IMR-90 (cell line): ENCODE measurements around the gene TMTC1. TPM values are rescaled to one million over a fixed set of nuclear protein-coding genes. Genes with fewer than 3 reads are reported as not detected.
A peak's percentile ranks its signal among the peaks of the same experiment; 100 is the strongest.

Experiments used
- ATAC-seq: fragments of 200-7000 bp; cut with Tn5 transposase; 2 replicates; pipeline ENCODE4 v1.9.1; 2020; ENCODE audit warnings: low read depth, mild to moderate bottlenecking, moderate library complexity
- BruUV-seq: library from RNA; stranded (reverse); fragments of 400-500 nt; replicated peaks from 2 replicates; lab custom pipeline; 2021; lab: Mats Ljungman, UMichigan
- CTCF ChIA-PET: fragments of 300-600 bp; formaldehyde crosslinking; extraction: SDS; loops from one replicate; lab custom pipeline; 2021; ENCODE audit warnings: antibody characterized with exemption; lab: Yijun Ruan, JAX
- POLR2A ChIA-PET: fragments of 300-600 bp; sonication (Branson Sonifier 250); formaldehyde crosslinking; loops from one replicate; lab custom pipeline; 2022; ENCODE audit warnings: antibody characterized with exemption; ENCODE audit not compliant: unreplicated experiment; lab: Charles Lee
- DNase-seq: peaks from one replicate; pipeline ENCODE4 v3.0.0; 2013
- H2AFZ ChIP-seq: replicated peaks from 2 replicates; pipeline ENCODE3; 2013; ENCODE audit warnings: low read length, mild to moderate bottlenecking; ENCODE audit not compliant: poor library complexity
- H2AK5ac ChIP-seq: 2 replicates; pipeline ENCODE4 v1.6.1; 2013; ENCODE audit warnings: low read depth, low read length, inconsistent platforms
- H2AK9ac ChIP-seq: replicated peaks from 2 replicates; pipeline ENCODE3; 2013; ENCODE audit warnings: mild to moderate bottlenecking, low read depth, low read length, moderate library complexity; ENCODE audit not compliant: poor library complexity
- H2BK120ac ChIP-seq: 2 replicates; pipeline ENCODE4 v1.6.1; 2013; ENCODE audit warnings: low read depth, low read length, inconsistent platforms
- H2BK15ac ChIP-seq: 3 replicates; pipeline ENCODE4 v1.6.1; 2013; ENCODE audit warnings: low read depth, low read length, inconsistent platforms
- H2BK20ac ChIP-seq: 2 replicates; pipeline ENCODE4 v1.6.1; 2013; ENCODE audit warnings: low read depth, mild to moderate bottlenecking, inconsistent platforms, low read length, moderate library complexity
- H2BK5ac ChIP-seq: 2 replicates; pipeline ENCODE4 v1.6.1; 2013; ENCODE audit warnings: mild to moderate bottlenecking, low read depth, low read length, inconsistent platforms; ENCODE audit not compliant: poor library complexity, severe bottlenecking
- H3K14ac ChIP-seq: replicated peaks from 2 replicates; pipeline ENCODE4 v1.6.1; 2013; ENCODE audit warnings: low read depth, low read length, inconsistent platforms
- H3K18ac ChIP-seq: 2 replicates; pipeline ENCODE4 v1.6.1; 2013; ENCODE audit warnings: low read depth, low read length, control low read depth
- H3K23ac ChIP-seq: 2 replicates; pipeline ENCODE4 v1.6.1; 2013; ENCODE audit warnings: low read depth, low read length, inconsistent platforms
- H3K27ac ChIP-seq: 2 replicates; pipeline ENCODE4 v1.5.1; 2013; ENCODE audit warnings: mild to moderate bottlenecking, control low read depth, low read length; ENCODE audit not compliant: insufficient read depth
- H3K27me3 ChIP-seq: 2 replicates; pipeline ENCODE4 v1.6.1; 2013; ENCODE audit warnings: low read length; ENCODE audit not compliant: control insufficient read depth, insufficient read depth
- H3K36me3 ChIP-seq: 2 replicates; pipeline ENCODE4 v1.6.1; 2013; ENCODE audit warnings: low read length, mixed read lengths; ENCODE audit not compliant: control insufficient read depth, insufficient read depth
- H3K4ac ChIP-seq: 2 replicates; pipeline ENCODE4 v1.6.1; 2013; ENCODE audit warnings: low read depth, low read length, inconsistent platforms
- H3K4me1 ChIP-seq: 2 replicates; pipeline ENCODE4 v1.6.1; 2013; ENCODE audit warnings: low read length, mixed read lengths; ENCODE audit not compliant: control insufficient read depth, insufficient read depth
- H3K4me2 ChIP-seq: 2 replicates; pipeline ENCODE4 v1.6.1; 2013; ENCODE audit warnings: low read depth, mild to moderate bottlenecking, control low read depth, low read length, moderate library complexity
- H3K4me3 ChIP-seq: 2 replicates; pipeline ENCODE4 v1.5.1; 2013; ENCODE audit warnings: low read depth, mild to moderate bottlenecking, control low read depth, low read length, moderate library complexity; ENCODE audit not compliant: insufficient read depth
- H3K56ac ChIP-seq: 2 replicates; pipeline ENCODE4 v1.6.1; 2013; ENCODE audit warnings: low read length, inconsistent platforms; ENCODE audit not compliant: insufficient read depth; ENCODE audit errors: extremely low read depth
- H3K79me1 ChIP-seq, 2 experiments: 2 replicates each; pipeline ENCODE4 v1.6.1; 2013; ENCODE audit warnings: low read length in 2 of 2, inconsistent platforms in 1 of 2, low read depth in 1 of 2
- H3K9ac ChIP-seq: 2 replicates; pipeline ENCODE4 v1.6.1; 2013; ENCODE audit warnings: low read depth, low read length, control low read depth
- H3K9me1 ChIP-seq: 2 replicates; pipeline ENCODE4 v1.6.1; 2013; ENCODE audit warnings: low read length, inconsistent platforms; ENCODE audit not compliant: insufficient read depth
- H3K9me3 ChIP-seq: 2 replicates; pipeline ENCODE4 v1.6.1; 2013; ENCODE audit warnings: low read length; ENCODE audit not compliant: control insufficient read depth, insufficient read depth
- H4K20me1 ChIP-seq: 2 replicates; pipeline ENCODE4 v1.6.1; 2013; ENCODE audit warnings: low read length, inconsistent platforms; ENCODE audit not compliant: insufficient read depth
- H4K5ac ChIP-seq: 2 replicates; pipeline ENCODE4 v1.6.1; 2013; ENCODE audit warnings: mild to moderate bottlenecking, low read depth, low read length, control low read depth
- H4K8ac ChIP-seq, 2 experiments: 2 replicates each; pipeline ENCODE4 v1.6.1; 2013; ENCODE audit warnings: low read depth in 2 of 2, low read length in 2 of 2, control low read depth in 1 of 2, inconsistent platforms in 1 of 2
- H4K91ac ChIP-seq: 2 replicates; pipeline ENCODE4 v1.6.1; 2013; ENCODE audit warnings: low read depth, low read length, inconsistent platforms; ENCODE audit not compliant: insufficient read depth
- CEBPB ChIP-seq: IDR thresholded peaks from 2 replicates; pipeline ENCODE4 v1.6.1; 2012; ENCODE audit warnings: low read depth, low read length, improper control_type of control experiment
- MAFK ChIP-seq: IDR thresholded peaks from 2 replicates; pipeline ENCODE4 v1.6.1; 2012; ENCODE audit warnings: low read depth, low read length, improper control_type of control experiment
- MAZ ChIP-seq: IDR thresholded peaks from 2 replicates; pipeline ENCODE4 v1.6.1; 2012; ENCODE audit warnings: low read depth, mild to moderate bottlenecking, low read length, improper control_type of control experiment, moderate library complexity, borderline replicate concordance
- MXI1 ChIP-seq: IDR thresholded peaks from 2 replicates; pipeline ENCODE4 v1.6.1; 2012; ENCODE audit warnings: low read depth, mild to moderate bottlenecking, low read length, moderate library complexity, borderline replicate concordance
- NFE2L2 ChIP-seq: fragments of 150-350 bp; IDR thresholded peaks from 2 replicates; pipeline ENCODE4 v1.6.1; 2016; ENCODE audit warnings: low read depth, mild to moderate bottlenecking, low read length
- POLR2A ChIP-seq: IDR thresholded peaks from 2 replicates; pipeline ENCODE4 v1.6.1; 2012; ENCODE audit warnings: mild to moderate bottlenecking, low read depth, low read length
- RFX5 ChIP-seq: IDR thresholded peaks from 2 replicates; pipeline ENCODE4 v1.8.0; 2012; ENCODE audit warnings: low read depth, mild to moderate bottlenecking, low read length, moderate library complexity
- USF2 ChIP-seq: fragments of 150-350 bp; IDR thresholded peaks from 2 replicates; pipeline ENCODE4 v1.6.1; 2017; ENCODE audit warnings: mild to moderate bottlenecking, antibody characterized with exemption, low read length, low read depth
- WGBS, 2 experiments: methylation state at CpG; one replicate each; pipeline versions ENCODE4 v1.1.5 to v1.1.7; 2013; ENCODE audit warnings: missing lambda C conversion rate in 2 of 2; ENCODE audit not compliant: insufficient read length in 1 of 2; ENCODE audit errors: extremely low coverage in 2 of 2; 5-methylcytosine and 5-hydroxymethylcytosine counted together
- dilution Hi-C: fragments of 300-500 bp; cut with HindIII; formaldehyde crosslinking; loops from one replicate; pipeline ENCODE4 v1.14.3; 2018; ENCODE audit warnings: low sequenced_read_pairs; ENCODE audit not compliant: unreplicated experiment
- in situ Hi-C: fragments of 300-500 bp; cut with MboI; formaldehyde crosslinking; loops from 3 replicates; pipeline ENCODE4 v1.14.3; 2019; ENCODE audit warnings: low sequenced_read_pairs, inconsistent platforms, mixed read lengths
- intact Hi-C: fragments of 100-400 bp; cut with micrococcal nuclease; formaldehyde crosslinking; loops from 2 replicates; pipeline ENCODE4 v1.10.0; 2022
- polyA plus RNA-seq, 3 experiments: library from polyadenylated mRNA; depleted of rRNA; stranded (reverse); fragments of >200 nt; gene quantifications; 2 replicates each; pipeline ENCODE4 v1.2.3, GENCODE V29; 2012; ENCODE audit warnings: low replicate concordance in 1 of 3
- total RNA-seq: library from RNA; depleted of rRNA; stranded (reverse); fragments of >200 nt; gene quantifications from 2 replicates; pipeline ENCODE4 v1.2.3, GENCODE V29; 2012

Gene TMTC1
- total and polyA plus RNA-seq, 2 of the 4 experiments (the other 2 are of a cell fraction): 12.5 to 36.4 TPM

- Histone ChIP-seq H3K36me3 (peaks cover 12% of the 10 kb centered on the region), H2BK20ac (peak overlapping the region; percentile 0; the same call in 1 of the 2 replicates), H3K27ac (no peak overlapping the region), H3K23ac (no peak overlapping the region), H3K9ac (no peak overlapping the region), H2AK9ac (no peak overlapping the region), H3K4me1 (peaks cover 11% of the 10 kb centered on the region), H4K8ac (no peak overlapping the region), H3K27me3 (no peaks in the 10 kb centered on the region), H3K4me3 (no peak overlapping the region), H3K9me3 (no peaks in the 10 kb centered on the region), H3K56ac (no peak overlapping the region), H3K4ac (no peak overlapping the region; the same call in 1 of the 2 replicates), H2AFZ (no peak overlapping the region), H3K18ac (no peak overlapping the region), H4K5ac (no peak overlapping the region), H3K4me2 (no peak overlapping the region), H2BK5ac (no peak overlapping the region), H3K14ac (0 out of 2 replicates have a peak overlapping the region, but pooled peaks have one; percentile 14), H4K91ac (no peak overlapping the region), H3K9me1 (peaks cover 8% of the 10 kb centered on the region; the same call in 1 of the 2 replicates), H2AK5ac (no peak overlapping the region), H3K79me1 (peaks cover 14 to 28% of the 10 kb centered on the region in 2 experiments; a peak in 3 of 4 replicates), H4K20me1 (peaks cover 10% of the 10 kb centered on the region; the same call in 1 of the 2 replicates), H2BK120ac (0 out of 2 replicates have a peak overlapping the region, but pooled peaks have one; percentile 25), H2BK15ac (0 out of 3 replicates have a peak overlapping the region, but pooled peaks have one; percentile 8)
- POLR2A ChIA-PET: interaction anchor here (0.6 kb wide), 1 partner anchor 34 kb away, joined by 4 read pairs; no protein-coding TSS in a partner anchor
- no peak for DNase-seq
- TF ChIP-seq MAZ (no peak), MXI1 (no peak), RFX5 (no peak), POLR2A (no peak), USF2 (no peak), MAFK (no peak), NFE2L2 (no peak), CEBPB (no peak)
- ATAC-seq: no peak
- intact Hi-C loops: no loop called here
- WGBS, 2 experiments: no CpG with 5 or more reads among the region's 4 CpGs
- dilution Hi-C loops: no loop called here
- in situ Hi-C loops: no loop called here
- CTCF ChIA-PET: interaction anchor here (1.6 kb wide), 1 partner anchor 12 kb away, joined by 4 read pairs; no protein-coding TSS in a partner anchor
- BruUV-seq: no TSS peak
Observed at GRCh38 chr12:29672580-29672979, 111.2 kb downstream of the TMTC1 start.
